HT-29 (cell line): Measurements from ENCODE around the gene DOK3. TPM values are rescaled to one million over a fixed set of nuclear protein-coding genes. Genes with fewer than 3 reads are reported as not detected.

Experiments used
- total RNA-seq: library from RNA; depleted of rRNA; stranded (reverse); fragments of >200 nt; shearing (Covaris generic); gene quantifications from 2 replicates; pipeline ENCODE4 v1.2.3, GENCODE V29; 2014; rRNA removed

DOK3 gene
- total RNA-seq, 1 experiment from 2014 or later = 1.6 TPM

Other genes starting within 250 kb of the DOK3 start
- gene RAB24, start 206.1 kb downstream of the DOK3 start, total RNA-seq = 33.7 and 33.8 TPM in 2 replicates
- gene PRELID1, start 206.0 kb downstream of the DOK3 start, total RNA-seq = 556 and 582 TPM in 2 replicates
- gene MXD3, start 197.9 kb downstream of the DOK3 start, total RNA-seq = 55.7 and 75.5 TPM in 2 replicates
- 234 and 262 TPM in 2 replicates for gene LMAN2, start 158.2 kb downstream of the DOK3 start, total RNA-seq
- gene RGS14, start 151.9 kb downstream of the DOK3 start, total RNA-seq = 48.9 and 58.3 TPM in 2 replicates
- gene SLC34A1, start 125.4 kb downstream of the DOK3 start, total RNA-seq = not detected in 2 replicates
- gene PFN3, start 109.2 kb downstream of the DOK3 start, total RNA-seq = not detected in 2 replicates
- gene F12, start 100.3 kb downstream of the DOK3 start, total RNA-seq = 52.9 TPM in 2 replicates
- 87.7 and 94.2 TPM in 2 replicates for gene GRK6, start 83.2 kb downstream of the DOK3 start, total RNA-seq
- 69.3 and 86.7 TPM in 2 replicates for gene PRR7, start 63.0 kb downstream of the DOK3 start, total RNA-seq
- gene DBN1, start 36.2 kb downstream of the DOK3 start, total RNA-seq = 11.3 and 12.9 TPM in 2 replicates
- gene PDLIM7, start 12.2 kb downstream of the DOK3 start, total RNA-seq = 32.2 and 34.7 TPM in 2 replicates
- 240 and 269 TPM in 2 replicates for gene DDX41, start 7.1 kb upstream of the DOK3 start, total RNA-seq
- 32.8 and 61.4 TPM in 2 replicates for gene FAM193B, start 44.7 kb upstream of the DOK3 start, total RNA-seq
- 115 and 119 TPM in 2 replicates for gene TMED9, start 82.4 kb upstream of the DOK3 start, total RNA-seq
- 25.0 and 31.8 TPM in 2 replicates for gene B4GALT7, start 90.3 kb upstream of the DOK3 start, total RNA-seq